ENCODE results near the gene SLC44A5.

The SLC44A5 gene

GRCh38 chr1:75310067-75310466, 300.8 kb downstream of the SLC44A5 start:
- Histone ChIP-seq H4K20me1 (ENCODE audit: insufficient read depth) (no peaks in the 10 kb centered on the region), H2AFZ (ENCODE audit: low read depth) (no peak overlapping the region), H3K4me1 (ENCODE audit: low read depth, poor library complexity, severe bottlenecking) (no peaks in the 10 kb centered on the region), H3K27ac (no peak overlapping the region), H3K9ac (no peak overlapping the region), H3K79me2 (ENCODE audit: insufficient read depth, low read depth) (no peaks in the 10 kb centered on the region), H3K27me3 (ENCODE audit: insufficient read depth, low read depth) (no peaks in the 10 kb centered on the region), H3K36me3 (ENCODE audit: insufficient read depth) (no peaks in the 10 kb centered on the region), H3K4me2 (no peak overlapping the region), H3K4me3 (IDR thresholded peaks at IDR 0.05; ENCODE audit: insufficient read depth, low read depth, low read length) (no peak overlapping the region)
- TF ChIP-seq CTCF (conservative IDR thresholded peaks at IDR 0.05; ENCODE audit: low read depth, low read length) = no peak

- TF ChIP-seq CTCF (conservative IDR thresholded peaks at IDR 0.05; ENCODE audit: low read depth, low read length) = no peak
- H3K36me3 ChIP-seq (ENCODE audit: insufficient read depth) = no peaks in the 10 kb centered on the region
- H3K27ac ChIP-seq = no peak overlapping the region
- no peaks in the 10 kb centered on the region for H3K79me2 ChIP-seq (ENCODE audit: insufficient read depth, low read depth)
- H2AFZ ChIP-seq (ENCODE audit: low read depth) = no peak overlapping the region
- H3K9ac ChIP-seq = no peak overlapping the region
- H3K27me3 ChIP-seq (ENCODE audit: insufficient read depth, low read depth) = no peaks in the 10 kb centered on the region
- H3K4me3 ChIP-seq (IDR thresholded peaks at IDR 0.05; ENCODE audit: insufficient read depth, low read depth, low read length) = no peak overlapping the region
- H4K20me1 ChIP-seq (ENCODE audit: insufficient read depth) = no peaks in the 10 kb centered on the region
- no peaks in the 10 kb centered on the region for H3K4me1 ChIP-seq (ENCODE audit: low read depth, poor library complexity, severe bottlenecking)
- H3K4me2 ChIP-seq = no peak overlapping the region
These were observed 302.5 kb downstream of the SLC44A5 start for GRCh38 chr1:75308365-75308764.

- no peaks in the 10 kb centered on the region for H4K20me1 ChIP-seq (ENCODE audit: insufficient read depth)
- no peak overlapping the region for H3K9ac ChIP-seq
- H3K4me2 ChIP-seq = no peak overlapping the region
- no peak overlapping the region for H3K27ac ChIP-seq
- no peak overlapping the region for H2AFZ ChIP-seq (ENCODE audit: low read depth)
- no peak for TF ChIP-seq CTCF (conservative IDR thresholded peaks at IDR 0.05; ENCODE audit: low read depth, low read length)
- no peak overlapping the region for H3K4me3 ChIP-seq (IDR thresholded peaks at IDR 0.05; ENCODE audit: insufficient read depth, low read depth, low read length)
- H3K36me3 ChIP-seq (ENCODE audit: insufficient read depth) = no peaks in the 10 kb centered on the region
- H3K4me1 ChIP-seq (ENCODE audit: low read depth, poor library complexity, severe bottlenecking) = no peaks in the 10 kb centered on the region
- no peaks in the 10 kb centered on the region for H3K79me2 ChIP-seq (ENCODE audit: insufficient read depth, low read depth)
- no peaks in the 10 kb centered on the region for H3K27me3 ChIP-seq (ENCODE audit: insufficient read depth, low read depth)
These were observed 305.9 kb downstream of the SLC44A5 start for GRCh38 chr1:75305061-75305460.

- Histone ChIP-seq H2AFZ (ENCODE audit: low read depth) (no peak overlapping the region), H3K27ac (no peak overlapping the region), H3K79me2 (ENCODE audit: insufficient read depth, low read depth) (no peaks in the 10 kb centered on the region), H3K9ac (no peak overlapping the region), H3K27me3 (ENCODE audit: insufficient read depth, low read depth) (no peaks in the 10 kb centered on the region), H4K20me1 (ENCODE audit: insufficient read depth) (no peaks in the 10 kb centered on the region), H3K4me3 (IDR thresholded peaks at IDR 0.05; ENCODE audit: insufficient read depth, low read depth, low read length) (no peak overlapping the region), H3K4me2 (no peak overlapping the region), H3K36me3 (ENCODE audit: insufficient read depth) (no peaks in the 10 kb centered on the region), H3K4me1 (ENCODE audit: low read depth, poor library complexity, severe bottlenecking) (no peaks in the 10 kb centered on the region)
- TF ChIP-seq CTCF (conservative IDR thresholded peaks at IDR 0.05; ENCODE audit: low read depth, low read length) = no peak
These were observed 317.6 kb downstream of the SLC44A5 start for GRCh38 chr1:75293270-75293669.

GRCh38 chr1:75292013-75292412, 318.9 kb downstream of the SLC44A5 start:
- Histone ChIP-seq H3K27ac (no peak overlapping the region), H3K36me3 (ENCODE audit: insufficient read depth) (no peaks in the 10 kb centered on the region), H3K9ac (no peak overlapping the region), H3K79me2 (ENCODE audit: insufficient read depth, low read depth) (no peaks in the 10 kb centered on the region), H4K20me1 (ENCODE audit: insufficient read depth) (no peaks in the 10 kb centered on the region), H3K4me1 (ENCODE audit: low read depth, poor library complexity, severe bottlenecking) (no peaks in the 10 kb centered on the region), H3K4me3 (IDR thresholded peaks at IDR 0.05; ENCODE audit: insufficient read depth, low read depth, low read length) (no peak overlapping the region), H2AFZ (ENCODE audit: low read depth) (no peak overlapping the region), H3K27me3 (ENCODE audit: insufficient read depth, low read depth) (no peaks in the 10 kb centered on the region), H3K4me2 (no peak overlapping the region)
- no peak for TF ChIP-seq CTCF (conservative IDR thresholded peaks at IDR 0.05; ENCODE audit: low read depth, low read length)

Data from KMS-11 (cell line).